Heart left ventricle (tissue), 13 donors: ENCODE measurements around the gene NNMT.

ENCODE experiments used
- CTCF ChIP-seq, 12 donors: fragments of 200-600 bp; sonication (generic) in 4 of 12; IDR thresholded peaks; one replicate each; pipeline versions ENCODE4 v1.5.0 to v1.8.0; 2018 to 2022; ENCODE audit warnings: antibody characterized with exemption in 12 of 12, mild to moderate bottlenecking in 5 of 12
- POLR2A ChIP-seq, 2 donors: fragments of 450-650 bp; IDR thresholded peaks; one replicate each; pipeline ENCODE4 v1.6.1; 2017; ENCODE audit warnings: antibody characterized with exemption in 2 of 2, mild to moderate bottlenecking in 2 of 2, moderate library complexity in 2 of 2
- donor health status: ischemic (EF 13 %, LVEDD 7.1; RV severe dilation, severe dysfunction).
- donor health status: DM: no; HTN: yes; CAD: no.
- donor health status: DM: no; HTN: no; CAD: no.
- donor health status: ischemic (EF 25% LVEDD 6.9; RV normal size, moderate dysfunction).
- donor health status: ischemic (EF 25% LVEDD 5.7; RV mildly dilated, moderate dysfunction).
- donor health status: ischemic (EF 35%, LVEDD 5.7; RV mildly dilated, moderate dysfunction).
- donor health status: nonischemic (EF 11% LVEDD 7.7; RV severe dilation, severe dysfunction).
- donor health status: DM: yes; HTN: yes; CAD: no.
- donor health status: PGD.
- donor health status: ischemic (EF 29% LVEDD 5.4; RV normal size, mild dysfunction).
- donor health status: nonischemic (EF 23%, LVEDD 6.1; RV moderate dilation, normal function).

- no peak for TF ChIP-seq POLR2A (IDR thresholded peaks at IDR 0.05)
- TF ChIP-seq CTCF (IDR thresholded peaks at IDR 0.05): no peak
These were observed 35.7 kb upstream of the NNMT start for GRCh38 chr11:114260483-114260882.
